Dermis microvascular lymphatic vessel endothelial cell (primary cell): ENCODE measurements around the gene MYCBP2. TPM values are rescaled to one million over a fixed set of nuclear protein-coding genes. Genes with fewer than 3 reads are reported as not detected.

Source experiments
- DNase-seq, 2 donors: peaks; one replicate each; pipeline versions ENCODE4 v3.0.0 to v3.0.0-alpha.2; 2010; ENCODE audit warnings: low read depth in 2 of 2
- total RNA-seq: library from RNA; depleted of rRNA; stranded (reverse); fragments of >200 nt; gene quantifications from 2 replicates; pipeline ENCODE4 v1.2.1, GENCODE V29; 2014

MYCBP2 gene
- total RNA-seq, 1 donor from 2014 or later = 96.2 TPM

DNA sequence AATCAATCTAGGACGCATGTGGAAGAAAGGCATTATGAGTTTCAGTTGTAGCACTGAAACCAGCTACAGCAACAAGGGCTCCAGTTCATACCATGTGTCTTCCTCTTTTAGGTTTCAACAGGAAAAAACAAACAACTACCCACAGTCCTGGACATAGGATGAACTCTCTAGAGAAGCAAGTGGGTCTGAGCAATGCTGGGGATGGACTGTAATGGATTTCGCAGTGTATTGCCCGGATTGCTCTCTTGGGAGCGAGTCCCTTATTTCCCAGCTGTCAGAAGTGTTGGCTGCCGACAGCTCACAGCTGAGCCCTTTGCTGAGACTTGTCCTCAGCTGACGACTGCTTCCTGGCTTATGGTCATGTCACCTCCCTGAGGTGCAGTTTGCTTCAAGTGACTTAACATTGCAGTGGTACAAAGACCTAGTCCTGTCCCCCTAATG, 12.1 kb upstream of the MYCBP2 start:
- DNase-seq = no peak

DNA sequence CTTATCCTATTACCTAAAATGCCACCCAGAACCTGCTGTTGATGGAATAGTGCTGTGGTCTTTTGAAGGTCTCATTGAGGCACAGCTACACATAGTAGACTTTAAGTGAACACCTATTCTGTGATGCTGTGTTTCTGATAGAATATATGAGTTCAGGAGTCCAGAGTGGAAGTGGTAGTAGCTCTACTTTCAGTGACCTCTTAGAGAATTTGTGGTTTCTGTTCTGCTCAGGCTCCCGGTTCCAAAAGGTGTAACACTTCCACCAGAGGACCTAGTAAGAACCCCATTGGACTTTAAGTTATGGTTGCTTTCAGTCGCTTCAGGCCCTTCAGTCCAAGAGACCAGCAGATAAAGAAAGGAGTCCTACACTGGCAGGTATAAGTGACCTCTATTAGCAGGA, 11.4 kb upstream of the MYCBP2 start:
- no peak for DNase-seq

DNA sequence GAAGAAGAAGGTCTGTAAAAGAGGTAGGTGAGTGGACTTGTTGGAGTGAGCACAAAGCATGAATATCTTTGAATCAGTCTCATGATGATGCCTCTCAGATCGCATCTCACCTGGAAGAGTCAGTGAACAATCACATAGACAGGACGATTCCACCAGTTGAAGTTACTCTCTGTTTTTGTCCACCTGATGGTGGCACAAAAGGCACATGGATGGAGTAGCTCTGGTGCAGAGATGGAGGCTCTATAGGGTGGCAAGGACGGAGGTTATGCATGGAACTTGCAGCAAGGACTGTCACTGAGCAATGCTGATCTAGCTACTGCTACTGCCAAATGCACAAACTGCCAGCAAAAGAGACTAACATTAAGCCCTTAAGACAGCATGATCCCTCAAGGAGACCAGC, 10.3 kb upstream of the MYCBP2 start:
- no peak for DNase-seq

DNA sequence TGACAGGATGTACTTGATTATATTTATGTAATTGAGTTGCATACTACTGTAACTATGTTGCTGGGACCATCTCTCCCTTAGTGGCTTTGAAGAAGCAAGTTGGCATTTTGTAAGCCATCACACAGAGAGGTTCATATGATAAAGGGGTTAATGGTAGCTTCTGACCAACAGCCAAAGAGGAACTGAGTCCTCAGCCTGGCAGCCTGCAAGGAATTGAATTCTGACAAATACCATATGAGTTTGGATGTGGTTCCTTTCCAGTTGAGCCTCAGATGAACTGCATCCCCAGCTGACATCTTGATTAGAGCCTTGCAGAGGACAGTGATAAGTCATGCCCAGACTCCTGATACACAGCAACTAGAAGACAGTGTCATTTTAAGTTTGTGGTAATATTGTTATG, 8.6 kb upstream of the MYCBP2 start:
- DNase-seq = no peak

DNA sequence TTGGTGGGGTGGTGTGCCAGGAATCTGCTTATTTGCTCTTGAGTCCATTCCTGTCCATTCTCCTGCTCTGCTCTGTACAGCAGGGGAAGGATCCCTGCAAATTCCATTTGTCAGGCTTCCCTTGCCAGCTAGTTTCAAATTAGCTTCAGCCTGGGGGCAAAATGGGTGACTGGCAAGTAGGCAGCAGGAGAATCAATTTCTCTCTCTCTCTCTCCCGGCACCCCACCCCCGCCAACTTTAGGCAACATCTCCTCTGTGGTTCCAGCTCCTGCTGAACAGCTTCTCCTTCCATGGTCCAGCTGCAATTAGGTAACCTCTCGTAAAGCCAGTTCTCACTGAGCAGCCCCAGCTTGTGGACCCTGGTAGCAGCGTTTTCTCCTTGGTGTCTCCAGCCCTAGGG, 6.7 kb upstream of the MYCBP2 start:
- no peak for DNase-seq

DNA sequence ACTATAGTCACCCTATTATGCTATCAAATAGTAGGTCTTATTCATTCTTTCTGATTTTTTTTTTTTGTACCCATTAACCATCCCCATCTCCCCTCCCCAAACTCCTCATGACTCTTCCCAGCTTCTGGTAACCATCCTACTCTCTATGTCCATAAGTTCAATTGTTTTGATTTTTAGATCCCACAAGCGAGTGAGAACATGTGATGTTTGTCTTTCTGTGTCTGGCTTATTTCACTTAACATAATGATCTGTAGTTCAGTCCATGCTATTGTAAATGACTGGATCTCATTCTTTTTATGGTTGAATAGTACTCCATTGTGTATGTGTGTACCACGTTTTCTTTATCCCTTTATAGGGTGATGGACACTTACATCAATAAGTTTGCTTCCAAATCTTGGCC, 4.5 kb upstream of the MYCBP2 start:
- DNase-seq = no peak

DNA sequence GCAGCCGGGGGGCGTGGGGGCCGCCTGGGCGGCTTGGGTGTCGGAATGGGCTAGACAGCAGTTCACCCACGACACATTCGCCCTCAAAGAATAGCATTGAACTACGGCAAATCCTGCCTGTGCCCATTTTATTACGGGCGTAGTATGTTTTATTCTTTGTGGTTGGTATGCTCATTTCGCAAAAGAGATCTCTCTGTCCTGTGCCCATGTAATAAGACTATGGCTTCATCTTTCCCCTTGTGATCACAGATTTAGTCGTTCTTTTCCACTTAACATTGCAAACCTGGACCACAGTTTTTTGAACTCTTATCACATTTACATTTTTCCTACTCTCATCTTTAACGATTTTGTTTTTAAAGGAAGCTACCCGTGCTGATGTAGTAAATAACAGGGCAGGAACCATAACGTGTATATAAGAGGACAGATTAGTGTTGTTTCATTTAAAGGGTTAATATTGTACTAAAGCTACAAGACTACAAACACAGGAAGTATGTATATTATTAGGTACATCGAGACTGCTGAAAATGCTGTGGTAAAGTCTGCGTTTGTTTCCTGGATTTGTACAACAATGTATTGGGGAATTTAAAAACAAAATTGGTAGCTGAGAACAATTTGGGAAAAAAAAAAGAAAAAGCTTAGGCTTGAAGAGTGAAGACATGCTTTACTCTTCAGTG, 3.2 kb upstream of the MYCBP2 start:
- peak in 1 of 2 donors; percentile 47 for DNase-seq

DNA sequence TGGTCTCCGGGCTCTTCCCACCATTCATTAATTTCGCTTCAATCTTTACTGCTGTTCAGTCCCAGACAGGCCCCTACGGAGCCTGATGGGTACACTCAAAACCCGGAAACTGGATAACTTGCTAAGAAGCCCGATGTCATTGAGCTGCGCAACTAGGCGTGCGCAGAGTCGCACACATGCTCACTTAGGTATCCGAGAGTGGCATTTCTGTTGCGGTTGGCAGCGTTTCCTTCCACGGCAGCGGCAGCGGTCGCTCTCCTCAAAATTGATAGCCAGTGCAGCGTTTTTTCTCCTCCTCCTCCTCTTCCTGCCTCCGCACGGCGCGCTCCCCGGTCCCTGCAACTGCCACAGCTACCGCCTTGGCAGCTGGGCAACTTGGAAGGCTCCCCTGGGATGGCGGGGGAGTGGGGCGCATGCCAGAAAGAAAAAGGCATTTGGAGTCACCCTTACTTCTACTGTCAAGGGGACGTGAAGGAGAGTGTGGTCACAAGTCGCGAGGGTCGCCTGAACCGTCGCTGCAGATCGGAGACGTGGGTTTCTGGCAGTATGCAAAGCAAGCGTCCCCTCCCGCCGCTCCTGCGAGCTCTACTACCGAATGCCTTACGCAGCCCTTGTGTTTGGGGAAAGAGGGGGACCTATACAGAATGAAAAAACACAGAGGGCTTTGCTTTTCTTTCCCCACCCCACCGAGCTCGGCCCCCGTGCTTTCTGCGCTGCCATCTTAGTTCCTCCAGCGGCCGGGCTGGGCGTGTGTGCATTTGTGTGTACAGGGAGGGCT, 2.4 kb upstream of the MYCBP2 start:
- peak; percentile 95 to 96 for DNase-seq

DNA sequence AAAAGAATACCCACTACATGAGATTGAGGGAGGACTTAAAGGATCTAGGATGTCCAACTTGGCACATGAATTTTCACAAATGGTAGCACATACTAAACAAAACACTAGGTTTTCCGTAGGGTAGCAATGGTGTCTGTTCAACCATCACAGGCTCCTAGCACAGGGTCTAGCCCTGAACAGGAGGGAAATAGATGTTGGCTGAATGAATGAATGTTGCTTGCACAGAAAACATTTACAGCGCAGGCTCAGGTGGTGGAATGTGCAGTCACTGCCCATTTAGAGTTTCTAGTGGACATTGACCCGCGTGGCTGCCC, 1.9 kb upstream of the MYCBP2 start:
- DNase-seq = no peak

DNA sequence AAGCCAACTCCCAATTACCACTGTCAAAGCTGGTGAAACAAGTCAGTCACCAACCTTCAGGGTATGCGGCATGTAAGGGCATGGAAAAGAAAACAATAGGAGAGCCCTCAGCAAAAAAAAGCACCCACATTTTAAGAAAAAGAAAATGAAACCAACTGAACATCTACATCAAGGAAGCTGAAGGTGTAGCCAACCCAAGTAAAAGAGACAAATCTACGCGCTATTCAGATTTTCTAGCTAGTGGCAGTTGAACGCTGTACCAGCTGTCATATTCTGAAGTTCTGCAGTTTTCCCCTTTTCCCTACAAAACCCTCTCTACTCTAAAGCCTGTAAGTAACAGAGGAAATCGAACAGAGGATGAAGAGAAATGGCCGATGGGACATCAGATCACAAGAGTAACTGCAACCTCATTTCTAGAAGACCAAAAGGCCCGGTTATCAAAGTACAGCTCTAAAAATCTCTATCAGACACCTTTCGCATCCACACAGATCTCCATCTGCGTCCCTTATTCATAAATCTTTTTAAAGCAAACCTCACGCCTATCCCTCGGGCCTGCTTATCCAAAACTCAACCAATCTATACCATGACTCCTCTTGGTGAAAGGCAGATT, 1.4 kb downstream of the MYCBP2 start:
- DNase-seq = peak in 1 of 2 donors; percentile 21

DNA sequence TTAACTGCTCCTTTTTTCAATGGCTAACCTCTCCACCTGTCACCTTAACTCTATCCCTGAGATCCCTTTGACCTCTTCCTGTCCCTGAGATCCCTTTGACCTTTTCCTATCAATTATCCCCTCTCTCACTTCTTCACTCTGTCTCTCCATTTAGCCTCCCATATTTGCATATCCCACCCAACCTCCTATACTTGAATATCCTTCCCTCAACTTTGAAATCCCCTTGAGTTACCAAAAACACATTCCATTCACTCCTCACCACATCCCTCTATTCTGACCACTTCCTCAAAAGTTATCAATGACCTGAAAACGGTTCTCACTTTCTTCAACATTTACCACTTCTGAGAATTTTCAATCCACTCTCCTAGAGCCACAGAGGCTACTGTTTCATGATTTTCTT, 3.0 kb downstream of the MYCBP2 start:
- no peak for DNase-seq

DNA sequence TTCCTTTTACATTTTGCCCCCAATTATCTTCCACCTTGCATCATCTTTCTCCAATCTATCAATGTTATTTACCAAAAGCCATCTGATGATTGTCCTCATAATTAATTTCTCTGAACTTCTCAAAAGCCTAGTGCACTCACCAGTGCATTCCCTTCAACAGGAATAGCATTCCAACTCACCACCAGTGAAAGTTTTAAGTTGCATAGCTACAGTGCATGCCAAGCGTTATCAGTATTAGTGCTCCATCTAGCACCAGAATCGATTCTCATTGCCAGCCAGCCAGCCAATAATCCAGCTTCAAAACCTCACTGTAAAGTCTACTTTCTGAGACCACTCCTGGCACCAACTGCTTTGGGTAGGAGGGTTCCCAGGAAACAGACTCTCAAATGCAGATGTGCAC, 7.4 kb downstream of the MYCBP2 start:
- DNase-seq = no peak

DNA sequence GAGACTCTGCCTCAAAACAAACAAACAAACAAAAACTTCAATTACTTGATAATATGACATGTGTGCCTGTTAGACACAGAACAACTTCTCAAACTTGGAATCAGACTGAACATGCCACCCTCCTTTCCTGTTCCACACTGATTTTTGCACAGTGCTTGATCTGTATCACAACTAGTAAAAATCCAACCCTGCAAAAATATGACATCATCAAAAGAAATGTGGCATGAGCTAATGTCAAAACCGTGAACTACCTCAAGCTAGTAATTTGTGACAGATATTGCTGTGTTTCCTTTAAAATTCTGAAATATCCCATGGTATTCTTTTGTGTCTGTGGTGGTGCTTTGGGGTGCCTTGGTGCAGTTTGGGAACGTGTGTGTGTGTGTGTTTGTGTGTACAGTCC, 8.2 kb downstream of the MYCBP2 start:
- no peak for DNase-seq

DNA sequence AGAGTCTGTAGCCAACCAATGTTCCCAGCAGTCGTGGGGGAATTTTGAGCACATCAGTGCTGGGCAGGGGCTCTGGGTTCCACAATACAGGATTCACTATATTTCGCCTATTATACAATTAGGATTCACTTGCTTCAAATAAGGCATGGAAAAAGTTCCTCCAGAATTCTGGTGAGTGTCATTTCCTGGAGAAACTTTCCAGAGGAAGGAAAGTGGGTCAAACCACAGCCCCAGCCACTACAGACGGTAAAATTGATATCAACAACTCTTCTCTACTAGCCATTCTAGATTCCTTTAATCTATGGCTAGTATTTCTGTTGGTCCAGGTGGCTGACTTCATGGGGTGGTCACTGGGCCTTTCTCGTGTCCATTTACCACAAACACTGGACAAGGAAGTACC, 10.5 kb downstream of the MYCBP2 start:
- peak; percentile 84 to 90 for DNase-seq

DNA sequence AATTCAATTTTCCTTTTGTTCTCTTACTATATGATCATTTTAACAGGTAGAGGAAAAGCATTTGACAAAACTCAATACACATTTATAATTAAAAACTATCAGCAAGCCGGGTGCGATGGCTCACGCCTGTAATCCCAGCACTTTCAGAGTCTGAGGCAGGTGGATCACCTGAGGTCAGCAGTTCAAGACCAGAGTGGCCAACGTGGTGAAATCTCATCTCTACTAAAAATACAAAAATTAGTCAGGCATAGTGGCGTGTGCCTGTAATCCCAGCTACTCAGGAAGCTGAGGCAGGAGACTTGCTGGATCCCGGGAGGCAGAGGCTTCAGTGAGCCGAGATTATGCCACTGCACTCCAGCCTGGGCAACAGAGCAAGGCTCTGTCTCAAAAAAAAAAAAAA, 11.4 kb downstream of the MYCBP2 start:
- DNase-seq = peak in 1 of 2 donors; percentile 27

DNA sequence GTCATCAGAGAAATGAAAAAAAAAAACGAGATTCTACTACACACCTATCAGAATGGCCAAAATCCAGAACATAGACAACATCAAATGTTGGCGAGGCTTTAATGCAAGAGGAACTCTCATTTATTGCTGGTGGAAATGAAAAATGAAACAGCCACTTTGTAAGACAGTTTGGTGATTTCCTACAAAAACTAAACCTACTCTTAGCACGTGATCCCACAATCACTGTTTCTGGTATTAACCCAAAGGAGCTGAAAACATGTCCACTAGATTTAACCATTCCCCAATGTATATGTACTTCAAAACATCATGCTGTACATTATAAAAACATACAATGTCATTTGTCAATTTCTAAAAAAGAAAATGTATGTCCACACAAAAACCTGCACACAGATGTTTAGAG, 13.0 kb downstream of the MYCBP2 start:
- DNase-seq = no peak

DNA sequence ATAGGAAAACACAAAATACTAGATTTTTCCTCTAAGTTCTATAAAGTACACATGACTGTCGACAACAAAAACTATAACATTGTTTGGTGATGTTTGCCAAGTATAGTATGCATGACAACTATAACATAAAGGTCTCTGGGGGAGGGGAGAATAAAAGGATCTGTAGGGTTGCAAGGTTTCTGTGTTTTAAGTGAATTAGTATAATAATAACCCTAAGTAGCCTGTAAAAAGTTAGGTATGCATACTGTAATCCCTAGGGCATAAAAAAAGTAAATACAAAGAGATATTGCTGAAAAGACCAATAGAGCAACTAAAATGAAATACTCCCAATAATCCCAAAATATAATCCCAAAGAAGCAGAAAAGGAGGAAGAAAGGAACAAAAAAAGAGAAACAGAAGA, 14.6 kb downstream of the MYCBP2 start:
- DNase-seq = no peak

DNA sequence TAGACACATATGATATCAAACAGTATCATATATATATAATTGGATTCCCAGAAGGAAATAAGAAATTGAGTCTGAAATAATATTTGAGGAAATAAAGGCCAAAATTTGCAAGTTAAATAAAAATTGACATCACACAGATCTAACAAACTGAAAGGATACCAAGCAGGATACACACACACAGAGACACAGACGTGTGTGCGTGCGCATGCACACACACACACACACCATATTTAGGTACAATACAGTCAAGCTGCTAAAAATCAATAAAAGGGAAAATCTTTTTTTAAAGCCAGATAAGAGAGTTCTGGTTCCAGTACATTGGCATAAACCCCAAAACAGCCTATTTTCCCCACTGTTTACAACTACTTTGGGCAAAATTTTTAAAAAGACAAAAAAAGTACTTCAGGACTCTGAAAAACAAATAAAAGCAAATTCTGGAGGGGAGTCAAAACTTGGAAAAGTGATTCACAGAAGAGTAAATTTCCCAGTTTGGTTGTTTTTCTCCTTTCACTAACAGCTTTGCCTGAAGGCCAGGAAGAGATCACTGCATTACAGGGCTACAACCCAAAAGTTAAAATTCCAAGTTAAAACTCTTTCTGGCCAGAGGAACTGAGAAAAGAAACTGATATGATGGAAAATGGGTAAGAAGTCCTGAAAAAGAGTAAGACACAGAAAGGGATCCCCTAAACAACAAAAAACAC, 16.2 kb downstream of the MYCBP2 start:
- peak; percentile 58 to 68 for DNase-seq

DNA sequence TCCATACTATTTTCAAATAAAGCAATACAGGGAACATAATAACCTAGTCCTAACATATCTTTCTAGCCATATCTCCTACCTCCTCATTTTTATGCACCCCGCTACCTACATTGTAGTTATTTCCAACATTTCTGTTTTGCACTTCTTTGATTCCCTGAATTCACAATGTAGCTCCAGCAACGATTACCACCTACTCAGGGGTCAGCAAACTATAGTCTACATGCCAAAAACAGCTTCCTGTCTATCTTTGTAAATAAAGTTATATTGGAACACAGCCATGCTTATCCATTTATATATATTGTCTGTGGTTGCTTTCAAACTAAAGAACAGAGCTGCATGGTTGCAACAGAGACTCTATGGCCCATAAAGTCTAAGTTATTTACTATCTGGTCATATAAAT, 16.7 kb downstream of the MYCBP2 start:
- peak in 1 of 2 donors; percentile 81 for DNase-seq

DNA sequence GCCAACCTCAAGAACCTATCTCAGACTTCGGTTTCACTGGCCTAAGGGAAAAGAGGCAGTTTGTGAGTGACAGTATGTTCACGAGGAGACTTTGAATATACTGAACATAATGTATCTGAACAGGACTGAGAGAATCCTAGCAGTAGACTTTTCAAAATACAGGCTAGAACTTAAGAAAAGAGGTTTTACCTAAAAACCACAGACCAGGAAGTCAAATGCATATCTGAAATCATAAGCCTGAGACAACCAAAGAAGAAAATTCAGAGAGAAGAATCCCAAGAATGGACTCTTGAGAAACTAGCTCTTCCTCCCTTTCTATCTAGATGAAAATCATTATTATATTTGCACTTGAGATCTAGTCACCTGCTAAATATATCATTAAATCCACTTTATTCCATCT, 17.6 kb downstream of the MYCBP2 start:
- no peak for DNase-seq

DNA sequence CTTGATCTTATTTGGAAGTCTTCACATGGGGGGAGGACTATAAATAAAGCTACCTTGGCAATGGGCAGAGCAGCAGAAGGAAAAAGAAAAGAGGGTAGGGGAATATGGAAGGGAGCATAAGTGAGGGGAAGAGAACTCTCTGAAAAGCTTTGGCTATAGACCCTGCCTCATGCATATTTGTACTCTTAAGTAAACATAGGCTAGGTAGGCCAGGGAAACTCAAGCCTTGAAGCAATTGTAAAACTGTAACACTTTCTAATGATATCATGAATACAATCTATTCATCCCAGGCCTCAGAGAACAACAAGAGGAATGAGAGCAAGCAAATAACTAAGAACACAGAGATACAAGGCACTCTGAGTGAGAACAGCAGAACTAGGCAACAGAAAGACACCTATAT, 20.4 kb downstream of the MYCBP2 start:
- DNase-seq = peak in 1 of 2 donors; percentile 13

DNA sequence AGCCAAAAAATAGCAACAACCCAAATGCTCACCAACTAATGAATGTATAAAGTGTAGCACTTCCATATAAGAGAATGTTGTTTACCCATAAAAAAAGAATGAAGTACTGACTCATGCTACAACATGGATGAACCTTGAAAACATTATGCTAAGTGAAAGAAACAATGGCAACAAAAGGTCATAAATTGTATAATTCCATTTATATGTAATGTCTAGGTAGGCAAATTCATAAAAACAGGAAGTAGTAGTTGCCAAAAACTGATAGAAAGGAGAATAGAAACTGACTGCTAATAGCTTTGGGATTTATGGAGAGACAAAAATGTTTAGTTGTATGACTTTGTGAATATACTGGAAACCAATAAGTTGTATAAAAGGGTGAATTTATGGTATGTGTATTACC, 21.6 kb downstream of the MYCBP2 start:
- peak; percentile 86 to 87 for DNase-seq
